Neural cell (in vitro differentiated cells): Measurements from ENCODE around the gene ADGRE2. TPM values are rescaled to one million over a fixed set of nuclear protein-coding genes. Genes with fewer than 3 reads are reported as not detected.

Source experiments
- H2AFZ ChIP-seq: fragments of 200-600, 300-800 bp; sonication (generic), shearing (Covaris generic); 2 replicates; pipeline ENCODE4 v1.6.0; 2014; ENCODE audit warnings: low read depth, mild to moderate bottlenecking, antibody characterized with exemption, low read length, moderate library complexity
- H3F3A ChIP-seq: fragments of 200-600 bp; shearing (Covaris generic); 2 replicates; pipeline ENCODE4 v1.6.1; 2016; ENCODE audit warnings: mild to moderate bottlenecking, moderate library complexity, mixed read lengths, antibody characterized with exemption, low read length; ENCODE audit not compliant: insufficient read depth, poor library complexity, severe bottlenecking
- H3K27ac ChIP-seq: fragments of 200-600, 300-800 bp; sonication (generic), shearing (Covaris generic); 2 replicates; pipeline ENCODE4 v1.5.1; 2014; ENCODE audit warnings: mild to moderate bottlenecking, low read length, moderate library complexity
- H3K27me3 ChIP-seq: fragments of 300-800, 200-600 bp; sonication (generic), shearing (Covaris generic); 2 replicates; pipeline ENCODE4 v1.6.0; 2014; ENCODE audit warnings: mild to moderate bottlenecking, low read depth, low read length, moderate library complexity; ENCODE audit not compliant: insufficient read depth
- H3K36me3 ChIP-seq: fragments of 300-800, 200-600 bp; sonication (generic), shearing (Covaris generic); 2 replicates; pipeline ENCODE4 v1.5.1; 2014; ENCODE audit warnings: mild to moderate bottlenecking, antibody characterized with exemption, low read length, moderate library complexity; ENCODE audit not compliant: insufficient read depth
- H3K4me2 ChIP-seq: fragments of 300-800, 200-600 bp; sonication (generic), shearing (Covaris generic); 2 replicates; pipeline ENCODE4 v1.6.0; 2014; ENCODE audit warnings: mild to moderate bottlenecking, low read length
- H3K4me3 ChIP-seq: fragments of 300-800, 200-600 bp; sonication (generic), shearing (Covaris generic); 2 replicates; pipeline ENCODE4 v1.5.1; 2014; ENCODE audit warnings: mild to moderate bottlenecking, low read length, moderate library complexity
- H3K79me2 ChIP-seq: fragments of 200-600 bp; shearing (Covaris generic); replicated peaks from 2 replicates; pipeline ENCODE4 v1.6.0; 2014; ENCODE audit warnings: mild to moderate bottlenecking, low read length, moderate library complexity; ENCODE audit not compliant: insufficient read depth
- H3K9ac ChIP-seq: fragments of 300-800, 200-600 bp; sonication (generic), shearing (Covaris generic); 2 replicates; pipeline ENCODE4 v1.6.1; 2016; ENCODE audit warnings: mild to moderate bottlenecking, low read length, mixed read lengths
- H3K9me2 ChIP-seq: fragments of 200-600 bp; shearing (Covaris generic); 2 replicates; pipeline ENCODE4 v1.6.1; 2016; ENCODE audit warnings: mild to moderate bottlenecking, low read length, mixed read lengths; ENCODE audit not compliant: insufficient read depth
- H3K9me3 ChIP-seq: fragments of 200-600, 300-800 bp; sonication (generic), shearing (Covaris generic); 2 replicates; pipeline ENCODE4 v1.6.1; 2016; ENCODE audit warnings: mild to moderate bottlenecking, mixed run types, low read length, moderate library complexity, mixed read lengths
- H4K20me1 ChIP-seq: fragments of 200-600 bp; shearing (Covaris generic); 2 replicates; pipeline ENCODE4 v1.6.1; 2016; ENCODE audit warnings: mild to moderate bottlenecking, mixed run types; ENCODE audit not compliant: insufficient read depth
- CTCF ChIP-seq: fragments of 450-650 bp; IDR thresholded peaks from 2 replicates; pipeline ENCODE4 v1.5.1; 2014; ENCODE audit warnings: antibody characterized with exemption, mild to moderate bottlenecking, moderate library complexity; ENCODE audit not compliant: poor library complexity, severe bottlenecking
- EP300 ChIP-seq: fragments of 450-650 bp; conservative IDR thresholded peaks from 2 replicates; pipeline ENCODE4 v1.6.1; 2014; ENCODE audit warnings: antibody characterized with exemption, mild to moderate bottlenecking, moderate library complexity; ENCODE audit not compliant: poor library complexity, severe bottlenecking
- EZH2 ChIP-seq: fragments of 200-600, 300-800 bp; shearing (Covaris generic), sonication (generic); IDR thresholded peaks from 2 replicates; pipeline ENCODE4 v1.6.1; 2014; ENCODE audit warnings: antibody characterized with exemption, low read length, borderline replicate concordance, mild to moderate bottlenecking; ENCODE audit not compliant: insufficient read depth, poor library complexity, severe bottlenecking
- MXI1 ChIP-seq: fragments of 450-650 bp; conservative IDR thresholded peaks from 2 replicates; pipeline ENCODE4 v1.6.1; 2014; ENCODE audit warnings: antibody characterized with exemption, mild to moderate bottlenecking; ENCODE audit not compliant: poor library complexity, severe bottlenecking
- POLR2AphosphoS5 ChIP-seq: IDR thresholded peaks from 2 replicates; pipeline ENCODE4 v1.6.1; 2012
- RAD21 ChIP-seq: fragments of 450-650 bp; conservative IDR thresholded peaks from 2 replicates; pipeline ENCODE4 v1.6.1; 2014; ENCODE audit warnings: antibody characterized with exemption, mild to moderate bottlenecking, moderate library complexity
- REST ChIP-seq: IDR thresholded peaks from 2 replicates; pipeline ENCODE4 v1.6.1; 2012; ENCODE audit warnings: borderline replicate concordance
- SMC3 ChIP-seq: fragments of 450-650 bp; conservative IDR thresholded peaks from 2 replicates; pipeline ENCODE4 v1.6.1; 2014; ENCODE audit warnings: antibody characterized with exemption, mild to moderate bottlenecking, moderate library complexity; ENCODE audit not compliant: poor library complexity
- TAF1 ChIP-seq: IDR thresholded peaks from 2 replicates; pipeline ENCODE4 v1.6.1; 2012; ENCODE audit warnings: low read depth
- polyA plus RNA-seq: library from polyadenylated mRNA; depleted of rRNA; stranded (reverse); fragments of >200 nt; gene quantifications from 2 replicates; pipeline ENCODE4 v1.2.3, GENCODE V29; 2014

The ADGRE2 gene
- polyA plus RNA-seq, 1 donor from 2014 or later, result not detected

GRCh38 chr19:14746886-14747285 lies 31.5 kb downstream of the ADGRE2 start:
- Histone ChIP-seq H3K4me2 (no peak overlapping the region), H3K27me3 (no peaks in the 10 kb centered on the region), H3K36me3 (no peaks in the 10 kb centered on the region), H3K9me3 (no peaks in the 10 kb centered on the region), H3K9me2 (no peaks in the 10 kb centered on the region), H4K20me1 (no peaks in the 10 kb centered on the region), H3F3A (no peaks in the 10 kb centered on the region), H3K9ac (no peak overlapping the region), H2AFZ (no peak overlapping the region), H3K27ac (no peak overlapping the region), H3K4me3 (no peak overlapping the region), H3K79me2 (no peaks in the 10 kb centered on the region)
- no peak for TF ChIP-seq SMC3
- no peak for TF ChIP-seq TAF1
- TF ChIP-seq REST, result no peak
- no peak for TF ChIP-seq EZH2
- TF ChIP-seq EP300, result no peak
- no peak for TF ChIP-seq RAD21
- no peak for TF ChIP-seq CTCF
- no peak for TF ChIP-seq POLR2AphosphoS5
- TF ChIP-seq MXI1, result no peak

- H2AFZ ChIP-seq, result no peak overlapping the region
These were observed 42.4 kb downstream of the ADGRE2 start for GRCh38 chr19:14735915-14736314.

More at GRCh38 chr19:14735915-14736314, 42.4 kb downstream of the ADGRE2 start:
- Histone ChIP-seq H3K79me2 (no peaks in the 10 kb centered on the region), H3K4me2 (no peak overlapping the region), H3F3A (no peaks in the 10 kb centered on the region), H3K9ac (no peak overlapping the region), H3K36me3 (no peaks in the 10 kb centered on the region), H3K27me3 (no peaks in the 10 kb centered on the region), H3K9me3 (no peaks in the 10 kb centered on the region), H4K20me1 (no peaks in the 10 kb centered on the region), H3K9me2 (no peaks in the 10 kb centered on the region), H3K4me3 (no peak overlapping the region), H3K27ac (no peak overlapping the region)
- no peak for TF ChIP-seq CTCF
- no peak for TF ChIP-seq RAD21
- no peak for TF ChIP-seq EZH2
- no peak for TF ChIP-seq TAF1
- no peak for TF ChIP-seq POLR2AphosphoS5
- no peak for TF ChIP-seq SMC3
- TF ChIP-seq REST, result no peak
- no peak for TF ChIP-seq MXI1
- TF ChIP-seq EP300, result no peak
